HG02973 (cell line): ENCODE results near the gene MAPKAPK3.

ENCODE experiments used
- ATAC-seq: cut with Tn5 transposase; IDR thresholded peaks from one replicate; pipeline ENCODE4 v1.9.1; 2021; ENCODE audit warnings: moderate library complexity; ENCODE audit not compliant: unreplicated experiment

The MAPKAPK3 gene

DNA sequence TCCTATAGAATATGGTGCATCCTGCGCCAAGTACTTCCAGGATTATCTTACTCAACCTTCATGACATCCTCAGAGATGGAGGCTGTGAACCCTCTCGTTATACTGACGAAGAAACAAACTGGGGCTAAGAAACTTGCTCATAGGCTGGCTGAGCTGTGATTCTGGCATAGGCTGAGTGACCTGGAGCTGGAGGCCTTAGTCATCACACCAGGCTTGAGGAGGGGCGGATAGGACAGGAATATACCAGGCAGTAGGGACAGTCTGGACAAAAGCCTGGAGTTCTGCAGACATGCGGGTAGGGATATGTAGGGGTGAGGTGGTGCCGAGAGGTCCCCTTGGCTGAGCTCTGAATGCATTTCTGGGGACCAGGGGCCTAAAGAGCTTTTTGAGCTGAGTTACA lies 29.6 kb upstream of the MAPKAPK3 start:
- no peak for ATAC-seq

DNA sequence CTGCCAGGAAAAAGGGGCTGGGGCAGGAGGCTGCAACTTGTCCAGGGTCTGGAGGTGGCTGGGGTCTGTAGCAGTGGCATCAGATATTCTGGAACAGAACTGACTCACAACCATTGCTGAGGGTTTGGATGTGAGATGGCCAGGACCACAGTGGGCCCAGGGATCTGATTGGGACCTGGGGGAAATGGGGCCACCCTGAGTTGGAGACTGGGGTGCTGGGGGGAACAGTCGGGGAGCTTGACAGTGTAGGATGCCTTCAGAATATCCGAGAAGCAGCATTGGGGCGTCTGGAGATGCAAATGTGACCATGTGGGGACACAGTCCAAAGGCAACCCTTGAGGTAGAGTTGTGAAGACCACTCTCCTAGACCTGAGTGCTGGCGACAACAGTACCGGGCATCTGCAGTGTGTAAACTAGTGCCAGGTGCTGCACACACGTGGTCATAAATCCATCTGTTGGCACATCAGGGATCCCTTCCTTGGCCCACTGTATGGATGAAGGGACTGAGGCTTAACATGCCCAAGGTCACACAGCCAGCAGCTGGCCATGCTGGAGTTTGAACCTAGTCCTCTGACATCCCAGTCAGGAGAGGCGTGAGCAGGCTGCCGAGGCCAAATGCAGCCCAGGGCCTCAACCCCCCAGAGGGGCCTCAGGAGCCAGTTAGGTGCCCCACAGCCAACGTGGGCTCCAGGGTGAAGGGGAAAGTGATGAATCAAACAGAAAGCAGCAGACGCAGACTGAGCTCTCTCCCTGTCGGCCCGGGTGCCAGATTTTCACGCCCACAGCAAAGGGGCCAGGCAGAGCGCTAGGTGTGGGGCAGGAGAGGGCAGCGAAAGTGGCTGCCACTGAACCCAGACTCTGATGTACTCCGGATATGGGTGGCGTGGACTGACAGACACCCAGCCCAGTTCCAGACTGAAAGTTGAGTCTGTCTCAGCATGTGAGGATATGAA lies 28.9 kb upstream of the MAPKAPK3 start:
- ATAC-seq = no peak

DNA sequence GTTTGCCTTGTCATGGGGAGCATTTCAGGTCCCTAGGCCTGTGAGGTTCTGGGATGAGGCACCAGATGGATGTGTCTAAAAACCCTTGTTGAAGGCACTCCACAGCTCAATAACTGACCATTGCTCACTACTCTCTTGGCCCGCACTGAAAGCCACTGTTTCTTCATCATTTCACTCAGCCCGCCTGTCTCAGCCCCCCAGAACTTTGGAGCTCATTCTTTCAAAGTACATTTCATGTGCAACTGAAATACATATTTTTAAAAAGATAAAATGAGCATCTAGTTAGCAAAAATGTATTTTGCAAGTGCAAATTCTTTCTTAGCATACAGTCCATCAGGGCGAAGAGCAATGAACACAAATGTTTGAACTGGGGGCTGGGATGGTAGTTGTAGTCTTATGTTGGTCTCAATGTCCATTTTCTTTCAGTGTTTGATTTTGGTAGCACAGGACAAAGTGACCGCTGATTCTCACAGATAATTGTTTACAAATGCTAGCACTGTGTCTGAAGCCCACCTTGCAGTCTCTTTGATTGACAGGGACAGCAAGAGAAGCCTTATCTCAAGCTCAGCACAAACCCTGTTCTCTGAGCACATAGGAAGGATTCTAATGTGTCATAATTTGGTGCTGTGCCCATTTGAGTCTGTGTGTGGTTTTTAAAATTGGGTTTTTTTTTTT lies 28.1 kb upstream of the MAPKAPK3 start:
- no peak for ATAC-seq

DNA sequence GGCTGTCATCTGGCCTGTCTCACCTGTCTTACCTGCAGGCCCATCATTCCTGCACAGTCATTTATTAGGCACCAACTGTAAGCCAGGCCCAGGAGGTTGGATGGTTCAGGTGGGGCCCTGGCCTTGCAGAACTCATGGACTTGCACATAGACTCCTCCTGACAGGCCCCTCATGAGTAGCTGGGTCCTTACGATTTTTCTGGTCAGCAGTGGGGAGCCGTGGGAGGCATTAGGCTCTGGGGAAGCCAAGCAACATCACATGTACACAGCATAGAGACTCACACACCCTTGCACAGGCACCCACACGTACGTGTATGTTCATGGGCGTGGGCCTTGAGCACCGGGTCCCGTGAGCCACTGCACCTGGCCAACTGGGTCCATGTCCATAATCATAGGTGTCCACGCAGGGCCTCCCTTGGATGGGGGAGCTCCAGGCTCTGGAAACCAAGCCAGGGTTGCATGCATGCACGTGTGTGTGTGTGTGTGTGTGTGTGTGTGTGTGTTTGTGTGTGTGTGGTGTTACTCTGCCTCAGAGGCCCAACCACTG lies 25.7 kb upstream of the MAPKAPK3 start:
- ATAC-seq = no peak

DNA sequence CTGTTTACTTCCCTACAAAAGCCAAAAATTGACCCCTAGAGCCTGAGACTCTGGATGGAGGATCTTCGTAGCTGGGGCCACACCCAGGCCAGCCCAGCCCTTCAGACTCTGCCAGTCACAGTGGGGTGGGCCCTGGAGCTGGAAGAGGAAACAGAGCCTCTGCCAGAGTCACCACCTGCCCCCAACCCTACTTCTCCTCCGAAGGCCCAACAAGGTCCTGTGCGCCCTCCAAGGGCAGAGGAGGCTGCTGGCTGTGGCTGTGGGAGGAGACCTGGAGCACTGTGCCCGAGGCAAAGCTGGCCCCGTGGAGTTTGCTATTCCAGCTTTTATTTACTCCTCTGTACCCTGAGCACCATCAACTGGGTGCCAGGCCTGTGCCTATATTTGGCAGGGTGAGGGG lies 24.4 kb upstream of the MAPKAPK3 start:
- no peak for ATAC-seq

DNA sequence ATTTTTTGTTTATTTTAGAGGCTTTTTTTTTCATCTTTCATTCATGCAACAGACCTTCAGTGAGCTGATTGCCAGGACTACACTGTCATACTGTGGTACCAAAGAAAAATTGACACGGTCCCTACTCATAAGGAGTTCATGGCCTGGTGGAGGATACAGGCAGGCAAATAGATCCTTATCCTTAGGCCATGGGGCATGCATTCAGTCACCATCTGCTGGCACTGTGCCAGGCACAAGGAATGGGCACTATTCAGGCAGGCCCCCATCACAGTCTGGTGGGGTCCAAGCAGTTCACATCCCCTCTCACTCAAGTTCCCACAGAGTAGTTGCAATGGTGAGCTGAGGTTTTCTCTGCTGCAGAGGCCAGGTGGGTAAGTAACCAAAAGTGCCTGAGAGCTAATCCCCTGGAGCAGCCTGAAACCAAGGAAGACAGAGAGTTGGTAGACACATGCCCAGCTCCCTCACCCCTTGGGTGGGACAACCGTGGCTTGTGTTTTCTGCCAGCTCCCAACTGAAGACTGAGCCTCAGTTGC lies 22.6 kb upstream of the MAPKAPK3 start:
- ATAC-seq = no peak

DNA sequence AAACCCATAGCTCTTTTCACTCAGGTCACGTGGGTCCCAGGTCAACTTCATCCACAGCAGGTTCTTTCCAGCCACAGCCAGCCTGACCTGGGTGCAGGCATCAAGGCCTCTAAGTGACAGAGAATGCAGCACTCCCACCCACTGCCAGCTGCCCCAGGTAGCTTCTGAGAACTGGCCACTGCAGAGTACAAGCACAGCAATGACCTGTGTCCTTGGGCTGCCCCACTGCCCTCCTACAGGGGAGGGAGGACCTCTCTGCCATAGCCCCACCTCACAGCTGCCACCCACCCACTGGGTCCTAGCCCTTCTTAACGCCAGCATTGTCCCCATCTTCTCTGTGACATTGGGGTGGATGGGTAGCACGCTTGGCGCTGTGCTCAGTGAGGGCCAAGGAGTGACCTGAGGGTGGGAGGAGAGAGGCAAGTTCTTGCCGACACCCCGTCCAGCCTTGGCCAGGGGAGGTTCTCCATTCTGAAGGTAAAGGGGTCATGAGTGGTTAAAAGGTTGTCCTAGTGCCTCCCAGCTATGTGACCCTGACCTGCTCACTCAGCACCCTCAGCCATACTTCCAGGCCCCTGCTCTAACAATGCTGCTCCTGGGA lies 17.7 kb upstream of the MAPKAPK3 start:
- ATAC-seq = no peak

DNA sequence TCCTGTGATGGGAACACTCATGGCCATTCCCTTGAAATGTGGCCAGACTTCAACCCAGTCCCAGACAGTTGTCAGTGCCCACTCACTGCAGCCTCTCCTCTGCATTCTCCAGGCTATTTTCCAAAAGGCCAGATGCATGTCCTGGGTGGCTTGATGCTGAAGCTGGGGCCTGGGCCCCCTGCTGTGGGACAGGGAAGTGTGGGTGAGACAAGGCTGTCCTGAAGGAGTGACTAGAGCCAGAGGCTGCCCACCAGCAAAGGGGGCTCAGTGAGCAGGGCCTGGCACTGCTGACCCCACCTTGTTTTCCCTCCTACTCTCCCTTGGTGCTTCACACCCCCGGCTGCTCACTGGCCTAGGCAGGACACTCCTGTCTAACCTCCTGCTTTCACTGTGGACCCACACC lies 17.2 kb upstream of the MAPKAPK3 start:
- no peak for ATAC-seq

DNA sequence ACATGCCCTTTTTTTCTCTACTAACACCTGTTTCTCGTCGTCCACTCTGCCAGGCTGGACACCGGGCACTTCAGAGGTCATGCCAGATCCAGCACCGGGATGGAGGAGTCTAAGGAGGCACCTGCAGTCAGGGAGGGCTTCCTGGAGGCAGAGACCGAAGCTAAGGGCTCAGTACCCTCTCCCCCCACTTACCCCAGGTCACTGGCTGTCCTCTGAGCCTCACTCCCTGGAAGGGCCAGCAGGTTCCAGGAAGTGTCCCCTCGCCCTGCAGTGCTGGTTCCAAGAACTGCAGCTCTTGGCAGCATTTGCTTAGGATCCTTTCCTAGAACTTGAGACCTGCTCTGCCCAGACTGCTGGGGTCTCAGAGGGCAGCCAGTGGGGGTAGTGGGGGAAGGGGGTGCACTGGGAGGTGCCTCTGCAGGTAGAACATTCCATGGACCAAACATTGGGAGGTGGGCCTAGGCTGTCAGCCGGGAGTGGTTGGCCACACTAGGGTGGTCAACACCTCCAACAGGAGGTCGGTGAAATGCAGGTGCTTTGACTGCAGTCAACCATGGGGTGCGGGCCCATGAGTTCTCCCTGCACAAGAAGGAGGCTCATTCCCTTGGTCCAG lies 16.7 kb upstream of the MAPKAPK3 start:
- no peak for ATAC-seq

DNA sequence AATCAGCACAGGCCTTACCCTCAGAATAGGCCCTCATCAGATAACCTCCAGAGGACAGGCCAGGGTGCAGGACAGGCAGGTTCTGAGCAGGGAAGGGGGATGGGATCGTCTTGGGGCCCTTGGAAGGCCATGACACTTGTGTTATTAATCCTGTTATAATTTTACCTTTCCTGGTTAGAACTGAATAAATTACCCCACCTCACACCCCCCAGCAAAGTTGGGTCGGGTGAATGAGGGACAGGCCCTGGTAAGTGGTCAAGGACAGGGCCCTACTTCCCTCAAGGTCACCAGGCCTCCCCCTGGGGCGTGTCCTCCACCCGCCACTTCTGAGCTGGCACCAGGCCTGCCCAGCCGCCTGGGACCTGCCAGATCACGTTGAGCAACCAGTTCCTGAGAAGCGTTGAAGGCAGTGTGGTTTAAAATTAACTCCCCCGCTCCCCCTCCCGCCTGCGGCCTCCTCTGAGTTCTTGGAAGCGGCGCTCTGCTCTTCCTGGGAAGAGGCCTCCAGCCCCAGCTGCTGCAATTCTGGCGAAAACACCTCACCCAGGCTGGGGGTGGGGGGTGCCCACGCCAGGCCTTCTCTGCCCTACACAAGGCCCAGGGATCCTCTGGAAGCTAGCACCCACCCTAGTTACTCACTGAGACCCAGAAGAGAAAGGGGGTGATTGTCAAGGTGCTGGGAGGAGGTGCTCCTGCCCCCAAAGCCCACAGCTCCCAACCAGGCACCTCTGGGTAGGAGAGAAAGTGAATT lies 15.9 kb upstream of the MAPKAPK3 start:
- ATAC-seq = no peak

DNA sequence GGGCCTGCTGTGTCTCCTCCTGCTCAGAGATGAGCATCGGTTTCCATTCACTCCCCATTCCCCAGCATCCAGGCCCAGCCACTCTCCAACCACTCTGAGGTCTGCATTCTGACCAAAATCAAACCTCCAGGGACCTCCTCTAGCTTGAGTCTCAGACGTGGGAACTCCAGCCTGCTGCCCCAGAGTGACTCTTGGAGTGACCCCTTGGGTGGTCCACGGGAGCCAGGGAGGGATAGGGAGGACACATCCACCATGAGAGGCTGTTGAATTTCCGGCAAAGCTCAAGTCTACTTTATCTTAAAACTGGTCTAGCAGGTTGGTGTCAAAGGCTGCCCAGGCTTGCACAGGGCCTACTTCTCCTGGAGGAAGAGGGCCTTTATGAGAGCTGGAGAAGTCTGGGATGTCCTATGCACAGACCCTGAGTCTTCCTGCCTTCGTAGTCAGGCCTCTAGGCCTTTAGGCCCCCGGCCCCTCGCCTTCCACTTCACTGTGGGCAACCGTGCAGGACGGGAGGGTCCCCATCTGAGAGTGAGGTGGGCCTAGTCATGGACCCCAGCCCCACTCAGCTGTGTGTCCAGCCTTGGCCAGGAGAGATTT lies 14.3 kb upstream of the MAPKAPK3 start:
- no peak for ATAC-seq

DNA sequence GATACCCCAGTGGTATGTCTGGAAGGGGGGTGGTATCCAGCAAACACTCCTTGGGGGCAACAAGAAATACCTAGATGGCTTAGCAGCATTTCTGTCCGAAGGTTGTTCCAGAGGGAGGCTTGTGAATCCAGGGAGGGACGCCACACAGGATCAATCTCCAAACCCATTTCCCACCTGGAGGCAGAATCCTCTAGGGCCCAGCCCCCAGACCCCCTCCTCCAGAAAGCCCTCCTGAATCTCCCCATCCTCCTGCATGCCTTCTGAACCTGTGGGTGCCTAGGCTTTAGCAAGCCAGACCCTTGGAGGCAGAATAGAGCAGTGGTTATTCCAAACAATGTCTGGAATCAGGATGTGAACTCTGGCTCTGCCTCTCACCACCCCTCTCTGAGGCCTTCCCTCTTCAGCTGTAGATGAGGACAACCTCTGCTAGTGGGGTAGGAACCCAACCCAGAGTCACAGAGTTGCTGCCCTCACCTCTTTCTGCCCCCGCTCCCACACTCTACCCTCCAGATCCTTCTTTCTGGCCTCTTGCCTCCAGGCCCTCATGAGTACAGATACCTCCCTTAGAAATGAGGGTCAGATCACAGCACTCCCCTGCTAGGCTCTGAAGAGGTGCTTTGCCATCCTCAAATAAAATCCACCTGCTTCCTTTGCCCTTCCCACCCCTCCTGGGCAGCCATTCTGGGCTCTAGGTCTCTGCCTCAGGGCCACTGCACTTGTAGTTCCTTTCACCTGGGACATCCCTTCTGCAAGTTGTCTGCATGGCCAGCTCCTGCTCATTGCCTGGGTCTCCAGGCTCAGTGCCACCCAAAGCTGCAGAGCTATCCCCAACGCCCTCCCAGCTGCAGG lies 13.5 kb upstream of the MAPKAPK3 start:
- ATAC-seq = no peak

DNA sequence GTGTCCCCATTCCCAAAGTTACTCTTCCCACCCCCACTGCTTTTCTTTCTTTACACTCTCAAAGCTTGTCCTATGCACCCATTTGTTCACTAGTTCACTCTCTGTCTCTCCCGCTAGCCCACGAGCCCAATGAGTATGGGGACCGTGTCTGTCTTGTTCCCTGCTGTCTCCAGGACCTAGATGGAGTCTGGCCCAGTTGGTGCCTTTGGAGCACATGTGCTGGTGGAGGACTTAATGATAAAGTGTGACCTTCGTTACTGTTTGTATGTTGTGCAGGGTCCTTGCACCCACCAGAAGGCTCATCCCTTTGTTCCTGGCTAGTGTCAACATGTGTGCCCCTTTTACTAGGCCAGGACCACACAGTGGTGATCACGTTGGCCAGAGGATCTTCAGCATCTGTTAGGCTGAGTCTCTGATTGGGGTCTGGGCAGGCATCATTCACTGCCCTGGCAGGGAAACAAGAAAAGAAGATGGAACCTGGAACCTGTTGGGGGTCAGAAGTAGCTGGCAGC lies 12.8 kb upstream of the MAPKAPK3 start:
- no peak for ATAC-seq

DNA sequence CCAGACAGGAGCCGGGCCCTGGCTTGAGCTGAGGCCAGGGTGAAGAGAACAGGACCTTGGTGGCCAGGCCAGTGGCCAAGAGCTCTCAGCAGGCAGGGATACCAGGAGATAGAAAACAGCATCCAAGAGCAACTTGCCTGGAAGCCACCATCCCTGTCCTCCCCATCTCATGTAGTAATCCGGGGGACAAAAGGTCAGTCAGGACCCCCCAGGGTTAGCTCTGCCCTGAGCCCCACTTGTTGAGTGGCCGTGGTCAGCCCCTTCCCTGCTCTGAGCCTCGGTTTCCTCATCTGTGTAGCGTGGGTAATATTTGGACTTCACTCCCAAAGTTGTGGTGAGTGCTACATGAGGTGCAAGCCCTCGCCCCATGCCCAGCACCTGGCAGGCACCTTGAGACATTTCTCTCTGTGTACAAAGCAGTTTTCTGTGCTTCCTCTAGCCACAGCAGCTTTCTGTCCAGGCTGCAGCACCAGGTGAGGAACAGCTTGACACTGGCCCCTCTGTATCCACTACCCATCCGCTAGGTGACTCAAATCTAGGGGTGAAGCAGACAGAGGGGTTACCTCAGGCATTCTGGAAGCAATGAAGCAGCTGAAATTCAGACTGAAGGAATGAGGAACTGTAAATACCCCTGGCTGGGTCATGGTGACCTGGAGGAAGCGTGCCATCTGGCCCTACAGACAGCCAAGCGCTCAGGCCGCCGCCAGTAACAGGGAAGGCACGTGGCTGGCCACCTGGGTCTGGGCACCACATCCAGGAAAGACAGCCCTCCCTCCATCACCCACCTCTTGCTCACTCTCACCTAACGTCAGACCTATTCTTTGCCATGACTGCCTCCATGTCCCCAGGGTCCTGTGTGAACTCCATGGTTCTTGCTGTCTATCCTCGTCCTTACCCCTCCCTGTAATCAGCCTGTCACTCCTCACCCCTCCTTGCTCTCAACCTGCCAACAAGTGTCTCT lies 12.0 kb upstream of the MAPKAPK3 start:
- no peak for ATAC-seq

DNA sequence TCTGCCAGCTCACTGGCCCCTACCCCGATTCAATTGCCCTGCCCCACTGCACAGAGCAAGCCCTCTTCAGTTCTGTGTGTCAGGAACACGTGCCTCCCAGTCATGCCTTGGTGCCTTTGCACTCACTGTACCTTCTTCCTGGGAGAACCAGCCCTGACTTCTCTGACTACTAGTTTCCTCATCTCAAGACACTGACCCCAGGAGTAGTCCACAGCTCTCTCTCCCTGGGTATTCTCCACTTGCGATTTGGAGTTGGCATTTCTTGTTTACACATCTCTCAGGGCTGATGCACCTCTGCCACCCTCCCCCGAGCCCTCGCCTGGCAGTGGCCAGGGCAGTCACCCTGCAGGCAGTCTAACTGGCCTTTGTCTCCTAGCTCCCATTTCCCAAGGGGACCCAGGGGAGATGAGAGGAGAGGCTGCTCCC lies 11.0 kb upstream of the MAPKAPK3 start:
- no peak for ATAC-seq

DNA sequence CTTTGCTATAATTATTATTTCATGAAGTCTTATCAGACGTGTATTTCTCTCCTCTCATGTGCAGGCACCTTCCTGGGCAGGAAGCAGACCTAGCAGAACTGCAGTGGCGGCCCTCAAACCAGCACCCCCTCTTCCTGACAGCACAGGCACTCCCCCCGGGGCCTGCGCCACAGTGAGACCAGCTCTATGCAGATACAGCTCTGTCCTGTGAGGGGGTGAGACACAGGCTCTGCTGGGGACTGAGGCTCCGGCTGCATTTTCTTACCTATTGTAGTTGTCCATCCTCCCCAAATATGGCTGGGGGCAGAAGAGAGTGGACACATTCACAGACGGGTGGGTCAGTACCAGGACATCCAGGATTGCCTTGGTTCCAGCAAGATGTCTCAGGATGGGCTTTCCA lies 10.4 kb upstream of the MAPKAPK3 start:
- ATAC-seq = no peak

DNA sequence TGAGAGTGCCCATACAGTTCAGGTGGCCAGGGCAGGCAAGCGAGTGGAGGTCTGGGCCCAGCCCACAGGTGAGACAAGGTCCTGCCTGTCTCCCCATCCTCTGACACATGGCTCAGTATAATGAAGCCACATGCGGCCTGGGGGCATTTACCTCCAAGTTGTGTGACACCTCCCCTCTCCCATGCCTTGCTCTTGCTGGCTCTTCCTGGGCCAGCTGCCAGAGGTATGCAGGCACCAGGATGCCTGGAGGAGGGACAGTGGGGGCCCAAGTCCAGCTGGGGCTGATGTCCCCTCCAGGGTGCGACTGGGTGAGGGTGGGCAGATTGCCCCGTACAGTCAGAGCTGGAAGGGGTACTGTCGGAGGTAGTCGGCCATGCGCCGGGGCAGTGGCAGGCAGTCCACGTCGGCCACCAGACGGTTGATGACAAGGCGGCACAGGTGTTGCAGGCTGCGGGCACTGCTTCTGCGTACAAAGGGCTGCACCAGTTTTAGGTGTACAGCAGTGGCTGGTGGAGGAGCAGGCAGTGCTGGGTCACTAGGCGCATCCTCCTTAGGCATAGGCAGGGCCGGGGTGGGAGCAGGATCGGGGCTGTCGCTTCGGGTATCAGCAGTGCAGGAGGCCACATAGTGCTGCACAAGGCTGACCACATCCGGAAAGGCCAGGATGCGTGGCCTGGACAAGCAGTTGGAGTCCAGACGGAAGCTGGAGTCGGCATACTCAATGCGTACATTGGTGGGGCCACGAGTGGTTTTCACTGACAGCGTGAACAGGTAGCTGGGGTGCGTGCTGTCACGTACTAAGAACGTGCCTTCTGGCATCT lies 9.5 kb upstream of the MAPKAPK3 start:
- no peak for ATAC-seq
